MM.1S (cell line): Measurements from ENCODE around the gene RBM4.

Experiments
- EZH2 ChIP-seq: fragments of 300-600 bp; sonication (generic); optimal IDR thresholded peaks from 2 replicates; pipeline ENCODE3; 2017; ENCODE audit warnings: low read depth, mild to moderate bottlenecking, antibody characterized with exemption, low read length, mixed read lengths
- EZH2phosphoT487 ChIP-seq: fragments of 300-600 bp; sonication (generic); IDR thresholded peaks from 2 replicates; pipeline ENCODE4 v1.6.1; 2018; ENCODE audit warnings: antibody characterized with exemption, low read length
- TF ChIP-seq, protein P1 (sequence below): fragments of 300-600 bp; sonication (generic); IDR thresholded peaks from 2 replicates; pipeline ENCODE4 v1.5.1; 2016; ENCODE audit warnings: antibody characterized with exemption, low read length, mixed read lengths

DNA sequence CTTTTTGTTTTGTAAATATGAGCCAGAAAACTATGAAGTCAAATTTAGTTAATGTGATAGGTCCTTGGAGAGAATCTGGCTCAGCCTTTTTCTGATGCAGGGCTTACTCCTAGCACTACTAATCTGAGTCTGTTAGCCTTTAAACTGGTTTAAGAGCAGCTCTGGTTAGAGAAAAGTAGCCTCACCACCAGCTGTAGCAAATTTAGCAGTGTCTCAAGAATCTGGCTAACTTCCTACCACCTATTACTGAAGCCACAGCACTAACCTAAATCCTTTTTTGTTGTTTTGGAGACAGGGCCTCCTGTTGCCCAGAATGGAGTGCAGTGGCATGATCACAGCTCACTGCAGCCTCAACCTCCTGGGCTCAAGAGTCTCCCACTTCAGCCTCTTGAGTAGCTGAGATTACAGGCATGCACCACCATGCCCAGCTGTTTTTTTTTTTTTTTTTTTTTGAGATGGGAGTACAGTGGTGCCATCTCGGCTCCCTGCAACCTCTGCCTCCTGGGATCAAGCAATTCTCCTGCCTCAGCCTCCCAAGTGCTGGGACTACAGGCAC lies 25.3 kb downstream of the RBM4 start:
- TF ChIP-seq EZH2phosphoT487 (no peak), EZH2 (no peak)
- TF ChIP-seq, protein P1, sequence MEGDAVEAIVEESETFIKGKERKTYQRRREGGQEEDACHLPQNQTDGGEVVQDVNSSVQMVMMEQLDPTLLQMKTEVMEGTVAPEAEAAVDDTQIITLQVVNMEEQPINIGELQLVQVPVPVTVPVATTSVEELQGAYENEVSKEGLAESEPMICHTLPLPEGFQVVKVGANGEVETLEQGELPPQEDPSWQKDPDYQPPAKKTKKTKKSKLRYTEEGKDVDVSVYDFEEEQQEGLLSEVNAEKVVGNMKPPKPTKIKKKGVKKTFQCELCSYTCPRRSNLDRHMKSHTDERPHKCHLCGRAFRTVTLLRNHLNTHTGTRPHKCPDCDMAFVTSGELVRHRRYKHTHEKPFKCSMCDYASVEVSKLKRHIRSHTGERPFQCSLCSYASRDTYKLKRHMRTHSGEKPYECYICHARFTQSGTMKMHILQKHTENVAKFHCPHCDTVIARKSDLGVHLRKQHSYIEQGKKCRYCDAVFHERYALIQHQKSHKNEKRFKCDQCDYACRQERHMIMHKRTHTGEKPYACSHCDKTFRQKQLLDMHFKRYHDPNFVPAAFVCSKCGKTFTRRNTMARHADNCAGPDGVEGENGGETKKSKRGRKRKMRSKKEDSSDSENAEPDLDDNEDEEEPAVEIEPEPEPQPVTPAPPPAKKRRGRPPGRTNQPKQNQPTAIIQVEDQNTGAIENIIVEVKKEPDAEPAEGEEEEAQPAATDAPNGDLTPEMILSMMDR, result no peak
